Retina (tissue), 1 donor: Measurements from ENCODE around the gene LSM12.
A peak's percentile ranks its signal among the peaks of the same experiment; 100 is the strongest.
"Not testable (repeated sequence)": the region's sequence is repeated elsewhere in the genome, so short reads cannot be mapped to it uniquely, and the experiment has no call there.

Experiments
- DNase-seq: peaks from one replicate; pipeline ENCODE4 v3.0.0-alpha.2; 2016

The LSM12 gene

DNA sequence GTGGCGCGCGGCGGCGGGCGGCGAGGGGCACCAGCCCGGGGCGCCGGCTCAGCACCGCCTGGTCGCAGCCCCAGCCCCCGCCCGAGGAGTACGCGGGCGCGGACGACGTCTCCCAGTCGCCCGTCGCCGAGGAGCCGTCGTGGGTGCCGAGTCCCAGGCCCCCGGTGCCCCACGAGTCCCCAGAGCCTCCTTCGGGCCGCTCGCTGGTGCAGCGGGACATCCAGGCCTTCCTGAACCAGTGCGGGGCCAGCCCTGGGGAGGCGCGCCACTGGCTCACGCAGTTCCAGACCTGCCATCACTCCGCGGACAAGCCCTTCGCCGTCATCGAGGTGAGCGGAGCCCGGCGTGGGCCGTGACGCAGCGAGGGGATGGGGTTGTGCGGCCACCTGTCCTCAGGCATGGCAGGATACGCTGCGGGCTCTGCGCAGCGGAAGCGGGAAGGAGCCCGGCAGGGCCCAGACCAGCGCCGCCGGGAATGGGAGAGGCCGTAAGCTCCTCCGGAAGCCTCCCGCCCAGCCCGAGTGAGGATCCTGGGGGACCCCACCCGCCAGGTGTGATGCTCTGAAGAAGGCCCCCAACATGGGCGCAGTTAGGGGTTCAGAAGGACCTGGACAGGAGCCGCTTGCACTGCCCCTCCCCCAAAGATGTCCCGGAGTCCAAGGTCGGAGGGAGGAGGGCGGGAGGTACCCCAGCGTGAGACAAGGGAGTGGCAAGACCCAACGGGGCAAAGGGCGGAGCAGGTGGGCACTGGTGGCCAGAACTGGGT is 61.5 kb downstream of the LSM12 start:
- peak; percentile 62 for DNase-seq

DNA sequence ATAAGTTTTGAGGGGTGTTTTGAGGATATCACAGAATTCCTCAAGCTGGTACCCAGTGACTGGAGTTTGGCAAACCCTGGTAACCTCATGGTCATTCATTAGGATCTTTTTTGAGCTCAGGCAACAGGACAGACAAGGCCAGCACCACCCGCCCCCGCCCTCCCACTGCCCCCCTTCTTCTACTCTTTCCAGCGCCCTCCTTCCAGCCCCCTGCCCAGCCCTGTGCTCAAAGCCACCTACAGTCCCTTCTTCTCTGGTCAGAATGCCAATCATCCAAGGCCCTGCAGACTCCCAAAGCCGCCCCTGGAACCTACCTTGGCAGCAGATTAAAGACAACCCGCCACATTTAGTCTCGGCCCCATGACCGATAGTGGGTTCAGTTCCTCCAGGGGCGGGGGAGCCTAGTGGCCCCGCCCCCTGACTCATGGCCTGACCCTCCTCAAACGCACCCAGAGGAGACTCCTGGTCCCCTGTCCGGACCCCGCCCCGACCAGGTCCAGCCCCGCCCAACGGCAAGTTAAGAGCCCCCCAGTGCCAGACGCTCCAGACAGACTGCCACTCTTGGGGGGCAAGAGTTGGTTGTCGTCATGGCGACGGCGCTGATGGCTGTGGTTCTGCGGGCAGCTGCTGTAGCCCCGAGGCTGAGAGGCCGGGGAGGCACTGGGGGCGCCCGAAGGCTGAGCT is 62.3 kb downstream of the LSM12 start, which contains the start of gene NAGS:
Gene NAGS, plus strand, starts transcription at position 546 of the 684 bp plus-strand sequence. Its CDS starts 42 bp downstream, at position 588.
- no peak for DNase-seq

DNA sequence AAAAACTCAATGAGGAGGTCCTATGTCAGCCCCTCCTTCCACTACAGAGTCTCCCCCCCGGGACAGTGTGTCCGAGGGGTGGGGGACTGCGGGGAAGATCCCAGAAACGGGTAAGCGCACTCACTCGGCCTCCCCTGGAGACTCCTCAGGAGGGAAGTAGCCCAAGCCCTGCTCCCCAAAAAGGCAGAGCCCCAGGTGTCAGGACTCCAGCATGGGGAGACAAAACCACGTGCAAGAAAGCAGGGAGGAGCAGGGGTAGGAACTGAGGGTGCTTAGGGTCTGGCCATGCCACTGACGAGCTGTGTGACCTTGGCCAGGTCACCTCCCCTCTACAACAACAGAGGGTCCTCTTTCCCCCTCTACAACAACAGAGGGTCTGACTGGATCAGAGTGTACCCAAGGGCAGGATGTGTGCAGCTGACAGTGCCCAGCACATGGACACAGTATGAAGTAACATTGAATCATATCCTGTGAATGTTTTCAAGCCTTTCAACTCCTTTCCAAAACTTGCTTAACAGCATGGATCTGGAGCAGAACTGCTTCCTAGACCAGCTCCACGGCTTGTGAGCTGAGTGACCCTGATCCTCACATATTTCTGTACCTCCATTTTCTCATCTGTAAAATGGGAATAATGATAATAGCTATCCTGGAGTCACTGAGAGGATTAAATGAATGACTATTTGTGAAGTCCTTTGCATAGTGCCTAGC is 64.2 kb downstream of the LSM12 start:
- no peak for DNase-seq

DNA sequence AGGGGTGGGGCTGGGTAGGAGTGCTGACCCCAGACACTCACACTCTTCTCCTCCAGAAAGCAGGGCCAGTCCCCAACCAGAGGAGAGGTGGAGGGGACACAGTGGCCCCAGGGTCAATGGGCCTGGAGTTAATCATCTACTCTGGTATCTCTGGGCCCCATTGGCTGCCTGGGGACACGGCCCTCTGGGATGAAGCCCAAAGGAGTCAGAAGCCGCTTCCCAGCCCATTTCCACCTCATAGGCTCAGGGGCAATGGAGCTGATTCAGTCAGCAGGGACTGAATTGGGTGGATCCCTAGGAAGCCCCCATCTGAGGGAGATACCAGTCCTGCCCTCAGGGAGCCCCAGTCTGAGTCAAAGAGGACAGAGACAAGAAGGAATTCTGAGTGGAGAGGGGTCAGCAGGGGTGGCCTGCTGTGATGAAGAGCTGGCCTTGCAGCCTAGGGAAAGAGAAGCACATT is 65.0 kb downstream of the LSM12 start:
- no peak for DNase-seq

DNA sequence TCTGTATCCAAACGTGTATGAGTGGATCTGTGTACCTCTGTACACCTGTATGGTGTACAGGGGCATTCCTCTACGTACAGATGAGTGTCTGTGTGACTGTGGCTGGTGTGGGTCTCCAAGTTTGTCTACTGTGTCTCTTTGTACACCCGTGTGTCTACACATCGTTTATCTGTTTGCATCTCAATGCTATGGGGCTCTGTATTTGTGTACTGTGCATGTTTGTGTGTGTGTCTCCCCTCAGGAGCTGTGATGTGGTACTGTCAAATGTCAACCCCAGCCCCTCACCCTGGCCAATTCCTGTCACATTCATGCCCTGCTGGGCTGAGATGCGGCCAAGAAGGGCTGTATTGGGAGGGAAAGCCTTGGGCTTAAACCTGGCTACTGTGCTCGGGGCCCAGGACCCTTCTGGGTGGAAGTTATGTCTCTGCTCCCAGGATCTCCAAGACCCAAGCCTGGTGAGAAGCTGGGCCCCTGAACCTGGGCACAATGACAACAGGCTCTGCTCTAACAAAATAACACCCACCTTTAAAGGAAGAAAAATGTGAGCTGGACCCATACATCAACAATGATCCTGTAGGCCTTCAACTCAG is 65.5 kb downstream of the LSM12 start:
- DNase-seq, result no peak

DNA sequence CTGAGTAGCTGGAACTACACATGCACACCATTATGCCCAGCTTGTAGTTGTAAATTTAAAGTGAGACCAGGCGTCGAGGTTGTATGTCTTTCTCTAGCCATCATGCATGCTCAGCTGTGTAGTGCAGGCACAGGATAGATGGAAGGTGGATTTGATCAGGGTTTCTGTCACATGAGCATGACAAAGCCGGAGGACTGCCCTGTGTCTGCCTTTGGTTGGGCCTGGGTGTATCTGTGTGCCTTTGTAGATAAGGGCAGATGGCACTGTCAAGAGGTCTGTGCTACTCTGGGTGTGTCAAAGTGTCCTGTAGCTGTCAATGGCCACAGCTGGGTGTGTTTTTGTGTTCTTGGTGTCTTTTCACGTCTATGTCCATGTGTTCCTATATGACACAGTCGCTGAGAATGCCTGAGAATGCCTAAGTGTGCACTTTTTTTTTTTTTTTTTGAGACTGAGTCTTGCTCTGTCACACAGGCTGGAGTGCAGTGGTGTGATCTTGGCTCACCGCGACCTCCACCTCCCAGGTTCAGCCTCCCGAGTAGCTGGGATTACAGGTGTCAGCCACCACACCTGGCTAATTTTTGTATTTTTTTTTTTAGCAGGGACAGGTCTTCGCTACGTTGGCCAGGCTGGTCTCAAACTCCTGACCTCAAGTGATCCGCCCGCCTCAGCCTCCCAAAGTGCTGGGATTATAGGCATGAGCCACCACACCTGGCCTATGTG is 66.2 kb downstream of the LSM12 start:
- no peak for DNase-seq

DNA sequence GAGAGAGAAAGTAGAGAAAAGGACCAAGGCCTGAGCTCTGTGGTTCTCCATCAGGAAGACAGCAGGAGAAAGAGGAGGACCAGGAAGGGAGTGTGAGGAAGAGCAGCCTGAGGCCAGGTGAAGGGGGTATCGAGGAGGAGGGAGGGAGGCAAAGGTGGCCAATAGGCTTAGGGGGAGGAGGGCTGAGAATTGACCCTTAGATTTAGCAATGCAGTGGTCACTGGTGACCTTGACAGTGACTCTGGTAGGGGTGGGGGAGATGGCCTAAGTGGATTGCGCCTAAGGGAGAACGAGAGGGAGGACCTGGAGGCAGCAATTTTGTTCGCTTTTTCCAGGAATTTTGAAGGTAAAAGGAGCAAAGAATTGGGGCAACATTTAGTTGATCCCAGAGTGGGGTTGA is 67.4 kb downstream of the LSM12 start:
- no peak for DNase-seq

DNA sequence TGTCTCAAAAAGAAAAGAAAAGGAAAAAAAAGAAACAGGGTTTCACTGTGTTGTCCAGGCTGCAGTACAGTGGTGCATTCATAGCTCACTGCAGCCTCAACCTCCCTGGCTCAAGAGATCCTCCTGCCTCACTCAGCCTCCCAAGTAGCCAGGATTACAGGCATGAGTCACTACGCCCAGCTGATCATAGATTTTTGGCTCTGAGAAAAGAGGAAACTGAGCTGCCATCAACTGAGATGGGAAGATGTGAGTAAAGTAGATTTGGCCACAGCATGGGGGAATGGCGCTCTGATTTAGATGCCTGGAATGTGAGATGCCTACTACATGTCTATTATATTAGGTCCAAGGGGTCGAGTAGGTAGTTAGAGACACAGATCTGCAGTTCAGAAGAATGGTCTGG is 67.9 kb downstream of the LSM12 start:
- DNase-seq, result no peak

DNA sequence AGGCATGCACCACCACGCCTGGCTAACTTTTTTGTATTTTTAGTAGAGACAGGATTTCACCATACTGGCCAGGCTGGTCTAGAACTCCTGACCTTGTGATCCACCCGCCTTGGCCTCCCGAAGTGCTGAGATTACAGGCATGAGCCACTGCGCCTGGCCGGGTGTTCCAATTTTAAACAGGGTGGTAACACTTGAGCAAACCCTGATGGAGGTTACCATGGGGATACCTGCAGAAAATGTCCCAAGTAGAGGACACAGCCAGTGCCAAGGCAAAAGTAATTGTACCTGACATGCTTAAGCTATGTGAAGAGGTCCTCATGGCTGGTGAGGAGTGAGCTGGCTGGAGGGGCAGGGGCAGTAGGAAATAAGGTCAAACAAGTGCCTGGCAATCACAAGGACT is 69.3 kb downstream of the LSM12 start:
- DNase-seq, result not testable (repeated sequence)

DNA sequence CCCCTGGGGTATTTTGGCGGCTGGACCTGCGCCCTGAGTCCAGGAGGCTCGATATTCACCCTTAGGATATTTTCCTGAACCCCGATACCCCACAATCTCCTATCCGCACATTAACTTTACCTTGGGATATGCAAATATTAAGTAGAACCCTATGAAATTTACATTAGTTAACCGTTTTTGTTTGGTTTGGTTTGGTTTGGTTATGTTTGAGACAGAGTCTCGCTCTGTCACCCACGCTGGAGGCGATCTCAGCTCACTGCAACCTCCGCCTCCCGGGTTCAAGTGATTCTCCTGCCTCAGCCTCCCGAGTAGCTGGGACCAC is 71.4 kb downstream of the LSM12 start:
- DNase-seq, result no peak

DNA sequence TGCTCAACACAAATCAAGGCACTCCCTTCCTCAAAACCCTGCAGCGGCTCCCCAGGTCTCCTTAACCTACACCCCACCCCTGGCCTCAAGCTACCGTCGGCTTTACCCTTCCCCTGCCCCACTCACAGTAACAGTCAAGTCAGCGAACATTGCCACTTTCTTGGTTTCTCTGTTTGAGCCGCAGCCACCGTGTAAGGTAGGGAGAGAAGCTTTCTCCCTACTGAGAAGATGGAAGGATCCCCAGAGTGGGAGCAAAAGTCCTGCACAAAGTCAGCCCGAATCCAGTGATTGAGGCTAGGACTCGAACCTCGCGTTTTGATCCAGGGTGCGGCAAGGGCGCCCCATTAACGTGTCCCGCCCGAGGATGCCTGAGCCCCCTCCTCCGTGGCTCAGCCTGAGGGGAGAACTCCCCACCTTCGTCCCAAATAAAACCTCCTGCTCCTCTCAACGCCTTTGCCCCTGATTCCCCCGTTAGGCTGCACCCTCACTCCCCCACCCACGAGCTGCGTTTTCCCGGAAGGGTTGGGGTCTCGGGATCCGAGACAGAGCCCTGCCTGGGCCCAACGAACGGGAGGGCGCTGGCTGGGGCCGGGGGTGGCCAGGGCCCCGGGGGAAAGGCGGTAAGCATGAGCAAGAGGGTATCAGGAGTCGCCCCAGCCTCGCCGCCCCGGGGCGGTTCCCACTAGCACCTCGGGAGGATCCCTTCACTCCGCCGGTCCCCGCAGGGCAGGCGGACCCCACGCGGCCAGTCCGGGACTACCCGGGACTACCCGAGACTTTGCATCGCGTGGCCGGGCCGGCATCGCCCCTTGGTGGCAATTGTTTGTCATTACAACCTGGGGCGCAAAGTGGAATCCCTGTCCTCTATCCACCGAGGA is 72.0 kb downstream of the LSM12 start:
- DNase-seq, result peak; percentile 85

DNA sequence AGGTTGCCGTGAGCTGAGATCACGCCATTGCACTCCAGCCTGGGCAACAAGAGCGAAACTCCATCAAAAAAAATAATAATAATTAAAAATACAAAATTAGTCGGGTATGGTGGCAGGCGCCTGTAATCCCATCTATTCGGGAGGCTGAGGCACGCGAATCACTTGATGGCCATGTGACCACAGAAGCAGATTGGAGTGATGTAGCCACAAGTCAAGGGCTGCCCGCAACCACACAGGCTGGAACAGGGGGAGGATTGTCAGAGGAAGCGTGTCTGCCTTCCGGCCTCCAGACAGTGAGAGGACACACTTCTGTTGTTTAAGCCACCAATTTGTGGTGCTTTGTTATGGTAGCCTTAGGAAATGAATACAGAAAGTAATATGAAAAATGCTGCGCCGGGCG is 73.8 kb downstream of the LSM12 start:
- DNase-seq, result no peak

DNA sequence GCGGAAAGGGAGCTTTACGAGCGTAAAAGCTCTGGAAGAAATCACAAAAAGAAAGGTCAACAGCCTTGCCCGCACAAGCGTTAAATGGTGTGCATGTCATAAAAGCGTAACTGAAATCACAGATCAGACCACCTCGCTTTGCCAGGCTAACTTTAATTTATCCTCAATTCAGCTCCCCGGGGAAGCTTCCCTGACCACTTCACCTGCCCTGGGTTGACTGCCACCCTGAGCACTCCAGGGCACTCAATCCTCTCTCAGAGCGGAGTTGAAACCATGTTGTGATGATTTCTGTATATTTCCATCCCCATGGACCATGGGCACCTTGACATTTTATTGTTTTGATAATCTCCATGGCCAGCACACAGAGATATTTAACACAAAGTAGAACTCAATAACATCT is 78.2 kb downstream of the LSM12 start:
- no peak for DNase-seq

DNA sequence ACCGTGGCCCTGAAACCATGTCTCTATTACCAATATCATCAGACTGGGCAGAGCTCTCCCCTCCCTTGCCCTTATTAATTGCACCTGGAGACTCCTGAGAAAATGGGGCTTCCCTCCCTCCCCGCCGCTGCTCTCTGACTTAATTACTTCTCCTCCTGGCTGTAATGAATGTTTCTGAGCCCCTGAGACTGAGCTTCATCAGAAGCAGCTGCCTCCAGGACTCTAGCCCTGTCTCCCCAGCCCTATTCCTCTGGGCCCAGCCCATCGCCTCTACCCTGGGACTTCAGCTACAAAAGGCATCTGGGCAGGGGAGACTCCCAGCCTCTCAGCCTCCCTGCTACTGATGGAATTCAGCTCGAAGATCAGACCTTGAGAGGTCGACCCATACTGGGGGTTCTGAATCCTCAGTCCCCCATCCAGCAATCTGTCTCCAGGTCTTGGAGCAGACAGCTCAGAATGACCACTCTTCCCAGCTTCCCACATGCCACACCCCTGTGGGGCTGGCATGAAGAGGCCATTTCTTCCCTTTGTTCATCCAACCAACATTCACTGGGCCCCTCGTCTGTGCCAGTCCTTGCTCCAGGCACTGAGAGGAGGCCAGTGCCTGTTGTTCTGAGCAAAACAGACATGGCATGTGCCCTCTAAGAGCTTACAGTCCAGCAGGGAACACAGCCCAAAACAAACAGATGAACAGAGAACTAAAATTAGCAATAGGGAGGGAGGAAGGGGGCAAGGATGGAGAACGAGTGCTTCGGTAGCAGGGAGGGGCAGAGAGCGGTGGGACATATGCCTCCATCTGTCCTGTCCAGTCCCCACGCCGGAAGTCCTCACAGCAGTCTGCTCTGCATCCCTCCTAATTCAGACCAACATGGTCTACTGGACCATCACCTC is 79.1 kb downstream of the LSM12 start:
- DNase-seq, result no peak

DNA sequence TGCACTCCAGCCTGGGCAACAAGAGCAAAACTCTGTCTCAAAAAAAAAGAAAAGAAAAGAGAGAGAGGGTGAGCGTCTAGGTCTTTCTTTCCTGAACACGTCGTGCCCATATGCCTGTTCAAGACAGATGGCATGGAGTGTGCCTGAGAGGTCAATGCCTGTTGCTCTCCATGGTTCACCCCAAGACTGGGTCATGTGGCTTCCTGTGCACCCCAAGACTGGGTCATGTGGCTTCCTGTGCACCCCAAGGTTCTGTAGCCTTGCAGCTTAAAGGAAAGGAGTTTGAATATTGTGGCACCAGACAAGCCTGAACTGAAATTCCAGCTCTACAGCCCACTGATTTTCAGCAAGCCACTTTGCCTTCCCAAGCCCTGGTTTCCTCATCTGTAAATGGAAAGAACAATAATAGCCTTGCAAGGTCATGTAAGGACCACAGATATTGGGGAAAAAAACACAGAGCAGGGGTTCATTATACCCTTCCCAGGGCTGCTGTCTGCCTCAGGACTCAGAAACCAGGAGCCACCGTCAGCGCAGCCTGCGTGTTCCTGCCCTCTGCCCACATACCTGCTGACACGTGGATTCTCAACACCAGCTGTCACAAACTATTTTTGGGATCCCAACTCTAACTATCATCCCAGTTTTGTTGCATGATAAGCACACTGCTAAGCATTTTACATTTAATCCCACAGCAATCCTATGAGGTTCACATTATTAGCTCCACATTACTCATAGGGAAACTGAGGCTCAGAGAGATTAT is 80.1 kb downstream of the LSM12 start:
- DNase-seq, result no peak

DNA sequence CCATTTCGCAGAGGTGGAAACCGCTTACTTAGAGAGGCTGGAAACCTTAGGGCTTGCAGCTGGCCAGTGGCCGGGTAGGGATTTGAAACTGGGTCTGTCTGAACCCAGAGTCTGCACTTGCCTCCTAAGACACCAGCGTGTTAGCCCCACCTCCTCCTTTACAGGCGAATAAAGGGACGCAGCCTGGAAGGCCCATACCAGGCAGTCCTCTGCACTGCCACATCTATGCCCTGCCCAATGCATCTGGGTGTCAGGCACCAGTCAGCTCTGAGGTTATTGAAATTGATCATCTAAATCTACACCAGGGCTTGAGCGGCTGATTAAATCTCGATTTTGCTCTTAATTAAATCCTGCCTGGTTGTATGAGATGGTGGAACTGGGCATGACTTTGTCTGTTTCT is 82.0 kb downstream of the LSM12 start:
- no peak for DNase-seq
